ENCODE results near the gene CTH. TPM values are rescaled to one million over a fixed set of nuclear protein-coding genes. Genes with fewer than 3 reads are reported as not detected.

The CTH gene
- total RNA-seq, 2 experiments from 2014 or later, result 30.3 to 36.1 TPM

Other genes with a start within 250 kb of the CTH start
- gene LRRC40, start 205.7 kb upstream of the CTH start, total RNA-seq, result 10 to 100 TPM; 20.4 to 20.5 TPM
- gene SRSF11, start 189.9 kb upstream of the CTH start, total RNA-seq, result 100 to 1,000 TPM; 172 to 173 TPM
- 10 to 100 TPM in 1 of 2 experiments, 1 to 10 TPM in 1; 9.2 to 10.3 TPM for gene ANKRD13C, start 56.5 kb upstream of the CTH start, total RNA-seq